GM12872 (cell line): ENCODE results near the gene ACSF2.

Experiments
- TF ChIP-seq, protein P1 (sequence below): IDR thresholded peaks from 3 replicates; pipeline ENCODE4 v1.5.1; 2011; ENCODE audit warnings: low read depth, mild to moderate bottlenecking, low read length, moderate library complexity; ENCODE audit not compliant: insufficient read depth

Gene ACSF2

DNA sequence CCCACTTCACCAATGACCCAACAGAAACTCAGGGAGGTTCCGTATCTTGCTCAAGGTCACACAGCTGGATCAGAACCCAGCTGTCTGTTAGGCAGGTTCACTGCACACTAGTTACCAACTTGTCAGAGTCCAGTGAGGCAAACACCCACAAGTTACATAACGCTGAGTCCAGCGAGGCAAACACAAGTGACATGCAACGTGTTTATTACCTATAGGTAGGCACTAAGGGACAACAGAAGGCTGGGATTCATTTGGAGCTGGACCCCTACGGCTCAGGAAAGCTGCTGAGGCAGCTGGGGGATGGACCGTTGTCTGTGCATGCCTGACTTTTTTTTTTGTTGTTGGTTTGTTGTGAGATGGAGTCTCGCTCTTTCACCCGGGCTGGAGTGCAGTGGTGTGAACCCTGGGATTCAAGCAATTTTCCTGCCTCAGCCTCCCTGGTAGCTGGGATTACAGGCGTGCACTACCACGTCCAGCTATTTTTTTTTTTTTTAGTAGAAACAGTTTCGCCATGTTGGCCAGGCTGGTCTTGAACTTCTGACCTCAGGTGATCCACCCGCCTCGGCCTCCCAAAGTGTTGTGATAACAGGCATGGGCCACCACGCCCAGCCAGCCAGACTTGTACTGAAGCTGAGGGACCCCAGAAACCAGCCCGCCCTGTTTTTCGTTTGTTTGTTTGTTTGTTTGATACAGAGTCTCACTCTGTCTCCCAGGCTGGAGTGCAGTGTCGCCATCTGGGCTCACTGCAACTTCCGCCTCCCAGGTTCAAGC, 50.7 kb downstream of the ACSF2 start:
- TF ChIP-seq, protein P1, sequence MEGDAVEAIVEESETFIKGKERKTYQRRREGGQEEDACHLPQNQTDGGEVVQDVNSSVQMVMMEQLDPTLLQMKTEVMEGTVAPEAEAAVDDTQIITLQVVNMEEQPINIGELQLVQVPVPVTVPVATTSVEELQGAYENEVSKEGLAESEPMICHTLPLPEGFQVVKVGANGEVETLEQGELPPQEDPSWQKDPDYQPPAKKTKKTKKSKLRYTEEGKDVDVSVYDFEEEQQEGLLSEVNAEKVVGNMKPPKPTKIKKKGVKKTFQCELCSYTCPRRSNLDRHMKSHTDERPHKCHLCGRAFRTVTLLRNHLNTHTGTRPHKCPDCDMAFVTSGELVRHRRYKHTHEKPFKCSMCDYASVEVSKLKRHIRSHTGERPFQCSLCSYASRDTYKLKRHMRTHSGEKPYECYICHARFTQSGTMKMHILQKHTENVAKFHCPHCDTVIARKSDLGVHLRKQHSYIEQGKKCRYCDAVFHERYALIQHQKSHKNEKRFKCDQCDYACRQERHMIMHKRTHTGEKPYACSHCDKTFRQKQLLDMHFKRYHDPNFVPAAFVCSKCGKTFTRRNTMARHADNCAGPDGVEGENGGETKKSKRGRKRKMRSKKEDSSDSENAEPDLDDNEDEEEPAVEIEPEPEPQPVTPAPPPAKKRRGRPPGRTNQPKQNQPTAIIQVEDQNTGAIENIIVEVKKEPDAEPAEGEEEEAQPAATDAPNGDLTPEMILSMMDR, result no peak

DNA sequence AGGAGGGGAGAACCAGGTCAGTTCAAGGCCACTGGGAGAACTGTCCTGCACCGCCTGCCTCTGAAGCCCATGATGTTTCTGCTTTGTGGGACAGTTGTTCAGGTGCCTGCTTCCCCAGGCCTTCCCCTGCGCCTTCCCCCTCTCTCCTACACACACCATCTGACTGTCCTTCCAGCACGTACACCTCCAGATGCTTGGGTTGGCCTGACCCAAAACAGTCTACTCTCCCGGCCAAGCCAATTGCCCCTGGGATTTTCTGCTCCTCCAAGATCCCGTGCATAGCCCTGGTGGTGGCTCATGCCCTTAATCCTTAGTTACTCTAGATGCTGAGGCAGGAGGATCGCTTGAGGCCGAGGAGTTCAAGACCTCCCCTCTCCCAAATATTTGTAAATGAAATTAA, 52.0 kb downstream of the ACSF2 start:
- TF ChIP-seq, protein P1, result no peak

DNA sequence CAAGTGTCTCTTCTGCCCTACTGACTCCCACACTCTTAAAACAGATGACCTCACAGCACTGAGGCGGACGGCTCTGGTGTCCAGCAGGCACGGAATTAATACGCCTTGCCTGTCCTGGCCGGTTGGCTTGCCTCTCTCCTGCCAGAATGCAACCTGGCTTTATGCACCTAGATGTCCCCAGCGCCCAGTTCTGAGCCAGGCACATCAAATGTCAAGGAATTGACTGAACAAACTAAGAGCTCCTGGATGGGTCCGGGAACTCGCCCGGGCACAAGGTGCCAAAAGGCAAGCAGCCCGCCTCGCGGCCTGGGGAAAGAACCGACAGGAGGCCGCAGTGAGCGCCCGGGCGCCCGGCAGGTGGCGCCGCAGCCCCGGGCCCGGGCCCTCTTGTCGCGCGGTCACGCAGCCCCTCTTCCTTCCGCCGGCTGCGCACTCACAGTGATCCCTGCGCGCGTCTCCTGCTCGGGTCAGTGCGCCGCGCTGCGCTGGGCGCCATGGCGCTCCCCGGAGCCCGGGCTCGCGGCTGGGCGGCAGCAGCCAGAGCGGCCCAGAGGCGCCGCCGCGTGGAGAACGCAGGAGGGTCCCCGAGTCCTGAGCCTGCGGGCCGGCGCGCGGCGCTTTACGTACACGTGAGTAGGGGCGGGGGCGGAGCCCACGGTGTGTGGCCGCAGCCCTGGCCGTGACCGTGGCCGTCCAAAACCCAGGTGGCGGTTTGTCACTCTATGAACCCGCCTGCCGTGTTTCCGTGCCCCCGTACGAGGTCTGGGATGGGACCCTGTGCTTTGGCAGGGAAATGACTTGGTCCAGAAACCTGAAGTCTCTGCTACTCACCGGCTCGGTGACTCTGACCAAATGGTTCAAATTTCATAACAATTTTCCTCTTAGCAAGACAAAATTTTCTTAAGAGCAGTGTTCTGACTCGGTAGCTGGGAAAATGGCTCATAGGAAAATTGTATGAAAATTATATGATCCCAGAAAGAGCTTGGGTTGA, 52.7 kb downstream of the ACSF2 start, which contains the start of gene RSAD1:
Gene RSAD1 (plus strand): TSS at position 470 of the 991 bp plus-strand sequence. CDS start 25 bp downstream, at position 495.
- TF ChIP-seq, protein P1, result peak; percentile 80

DNA sequence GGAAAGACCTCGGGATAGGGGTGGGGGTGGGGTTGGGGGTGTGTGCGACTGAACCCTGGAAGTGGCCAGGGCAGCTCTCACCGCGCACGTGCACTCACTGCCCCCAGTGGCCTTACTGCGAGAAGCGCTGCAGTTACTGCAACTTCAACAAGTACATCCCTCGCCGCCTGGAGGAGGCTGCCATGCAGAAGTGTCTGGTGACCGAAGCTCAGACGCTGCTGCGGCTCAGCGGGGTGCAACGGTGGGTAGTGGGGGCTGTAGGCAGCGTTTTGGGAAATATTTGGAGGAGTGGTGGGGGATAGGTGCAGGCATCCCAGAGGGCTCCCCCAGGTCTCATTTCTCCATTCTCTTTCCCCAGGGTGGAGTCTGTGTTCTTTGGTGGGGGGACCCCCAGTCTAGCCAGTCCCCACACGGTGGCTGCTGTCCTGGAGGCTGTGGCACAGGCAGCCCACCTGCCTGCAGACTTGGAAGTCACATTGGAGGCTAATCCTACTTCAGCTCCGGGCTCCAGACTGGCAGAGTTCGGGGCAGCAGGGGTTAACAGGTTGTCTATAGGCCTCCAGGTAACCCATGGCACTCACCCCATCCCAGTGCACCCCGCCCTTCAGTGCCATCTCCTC, 53.6 kb downstream of the ACSF2 start:
- TF ChIP-seq, protein P1, result peak; percentile 81

DNA sequence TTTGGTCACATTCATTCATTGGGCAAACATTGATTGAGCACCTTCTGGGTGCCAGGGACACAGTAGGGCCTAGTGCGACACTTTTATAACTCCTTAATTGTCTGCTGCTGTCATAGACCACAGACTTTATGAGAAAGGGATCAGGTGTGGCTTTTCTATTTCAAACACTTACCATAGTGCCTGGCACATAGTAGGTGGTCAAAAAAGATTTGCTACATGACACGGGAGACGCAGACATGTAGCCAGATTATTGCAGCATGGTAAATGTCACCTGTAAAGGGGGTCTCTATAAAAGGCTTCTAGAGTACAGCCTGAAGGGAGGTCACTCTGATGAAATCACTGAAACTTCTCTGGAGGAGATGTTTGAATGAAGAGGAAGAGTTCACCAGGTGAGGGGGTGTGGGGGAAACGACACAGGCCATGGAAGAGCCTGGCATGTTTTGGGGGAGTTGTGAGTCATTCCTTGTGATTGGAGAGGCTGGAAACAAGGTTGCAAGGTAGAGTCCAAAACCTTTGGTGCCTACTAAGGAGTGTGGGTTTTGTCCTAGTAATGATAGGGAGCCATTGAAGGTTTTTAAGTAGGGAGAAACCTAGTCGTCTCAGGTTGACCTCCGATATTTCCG, 54.2 kb downstream of the ACSF2 start:
- TF ChIP-seq, protein P1, result no peak

DNA sequence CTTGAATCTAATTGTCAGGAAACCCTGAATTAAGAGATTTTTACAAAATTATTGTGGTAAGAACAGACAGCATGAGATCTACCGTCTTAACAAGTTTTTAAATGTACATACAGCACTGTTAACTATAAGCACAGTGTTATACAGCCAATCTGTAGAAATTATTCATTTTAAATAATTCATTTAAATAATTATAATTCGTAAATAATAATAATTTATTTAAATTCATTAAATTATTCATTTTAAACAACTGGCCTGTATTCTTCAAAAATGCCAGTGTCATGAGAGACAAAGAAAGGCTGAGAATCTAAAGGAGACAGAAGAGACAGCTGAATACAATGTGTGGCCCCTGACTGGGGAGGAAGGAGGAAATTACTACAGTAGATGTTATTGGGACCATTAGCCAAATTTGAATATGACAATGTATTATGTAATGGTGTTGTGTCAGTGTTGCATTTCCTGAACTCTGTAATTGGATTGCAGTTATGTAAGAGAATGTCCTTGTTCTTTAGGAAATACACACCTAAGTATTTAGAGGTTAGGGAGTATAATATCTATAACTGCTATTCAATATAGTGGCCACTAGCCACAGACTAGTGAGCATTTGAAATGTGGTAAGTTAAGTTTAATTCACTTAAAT, 55.0 kb downstream of the ACSF2 start:
- TF ChIP-seq, protein P1, result no peak
